ENCODE results near the gene MOCOS. TPM values are rescaled to one million over a fixed set of nuclear protein-coding genes. Genes with fewer than 3 reads are reported as not detected.
A peak's percentile ranks its signal among the peaks of the same experiment; 100 is the strongest.
"Not testable (repeated sequence)": the region's sequence is repeated elsewhere in the genome, so short reads cannot be mapped to it uniquely, and the experiment has no call there.

The MOCOS gene
- total RNA-seq, 1 experiment from 2014 or later, result 4.5 TPM

DNA sequence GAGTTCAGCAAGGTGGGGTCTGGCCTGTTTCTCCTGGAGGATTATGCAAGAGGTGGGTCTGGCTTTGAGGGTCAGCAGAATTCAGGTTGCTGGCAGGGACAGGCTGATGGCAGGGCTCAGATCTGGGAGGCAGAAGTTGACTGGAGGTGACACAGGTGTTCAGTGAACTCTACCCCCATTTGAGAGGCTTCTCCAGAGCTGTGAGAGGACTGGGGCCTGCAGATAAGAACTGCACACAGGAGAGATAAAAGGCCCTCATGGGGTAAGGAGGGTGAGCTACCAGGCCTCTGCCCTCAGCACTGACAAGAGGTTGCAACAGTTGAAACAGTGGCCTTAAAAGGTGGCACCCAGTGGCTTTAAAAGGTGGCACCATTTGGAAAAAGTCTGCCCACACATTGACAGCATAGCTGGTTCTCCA lies 13.1 kb downstream of the MOCOS start:
- no peak for DNase-seq (ENCODE audit: low read depth)

DNA sequence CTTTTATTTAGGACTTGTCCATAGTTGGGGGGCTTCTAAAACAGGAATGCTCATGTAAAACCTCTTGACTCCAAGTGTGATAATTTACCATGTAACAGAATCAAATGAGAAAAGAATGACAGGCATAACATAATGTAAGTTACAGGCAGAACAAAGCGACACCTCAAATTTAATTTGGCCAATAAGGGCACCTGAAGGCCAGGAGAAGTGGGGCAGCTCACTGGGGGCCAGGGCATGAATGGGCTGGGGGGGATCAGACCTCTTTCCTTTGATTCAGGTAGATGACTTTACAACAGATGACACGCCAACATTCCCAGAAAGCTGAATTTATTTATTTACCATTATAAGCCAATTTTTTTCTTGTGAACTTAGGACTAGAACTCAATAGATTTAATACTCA lies 14.5 kb downstream of the MOCOS start:
- no peak for DNase-seq (ENCODE audit: low read depth)

DNA sequence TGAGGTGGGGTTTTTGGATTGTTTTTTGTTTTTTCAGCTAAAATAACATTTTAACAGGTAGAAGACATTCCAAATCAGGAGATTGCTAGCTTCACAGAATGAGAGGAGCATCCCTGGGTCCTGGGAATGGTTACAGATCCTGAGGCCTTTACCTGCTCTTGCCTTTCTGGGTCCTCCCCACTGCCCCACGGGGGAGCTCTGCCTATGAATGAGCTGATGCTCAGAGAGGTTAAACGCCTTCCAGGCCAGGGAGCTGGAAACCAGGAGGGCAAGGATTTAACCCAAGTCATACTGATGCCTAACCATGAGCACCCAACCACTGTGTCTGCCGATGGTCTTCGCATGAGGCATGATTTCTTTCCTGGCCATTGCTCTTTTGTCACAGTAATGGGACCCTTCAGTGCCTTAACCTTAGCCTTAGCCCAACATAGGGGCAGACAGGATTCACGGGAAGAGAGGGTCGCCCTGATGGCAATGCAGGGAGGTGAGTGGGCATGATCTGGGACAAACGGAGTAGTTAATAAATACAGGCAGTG lies 16.1 kb downstream of the MOCOS start:
- DNase-seq (ENCODE audit: low read depth), result no peak

DNA sequence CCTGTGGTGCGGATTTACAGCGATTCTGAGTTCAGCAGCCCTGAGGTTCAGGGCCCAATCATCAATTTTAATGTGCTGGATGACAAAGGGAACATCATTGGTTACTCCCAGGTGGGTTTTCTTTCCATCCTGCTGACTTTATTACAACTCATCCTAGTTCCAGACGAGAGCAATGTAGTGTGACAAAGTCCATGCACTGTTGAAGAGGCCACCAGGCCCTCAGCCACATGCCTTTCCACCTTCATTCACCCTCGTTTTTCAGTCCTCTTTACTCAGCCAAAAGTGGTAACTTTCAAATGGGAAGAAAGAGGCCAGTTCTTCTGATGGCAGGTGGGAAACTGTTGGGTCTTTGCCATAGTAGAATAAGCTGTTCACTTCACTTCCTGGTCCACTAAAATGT lies 17.9 kb downstream of the MOCOS start:
- no peak for DNase-seq (ENCODE audit: low read depth)

DNA sequence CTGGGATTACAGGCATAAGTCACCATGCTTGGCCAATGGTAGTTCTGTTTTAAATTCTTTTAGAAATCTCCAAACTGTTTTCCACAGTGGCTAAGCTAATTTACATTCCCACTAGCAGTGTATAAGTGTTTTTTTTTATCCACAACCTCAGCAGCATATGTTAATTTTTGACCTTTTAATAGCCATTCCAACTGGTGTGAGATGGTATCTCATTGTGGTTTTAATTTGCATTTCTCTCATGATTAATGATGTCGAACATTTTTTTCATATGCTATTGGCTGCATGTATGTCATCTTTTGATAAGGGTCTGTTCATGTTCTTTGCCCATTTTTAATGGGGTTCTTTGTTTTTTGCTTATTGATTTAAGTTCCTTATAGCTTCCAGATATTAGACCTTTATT lies 20.0 kb downstream of the MOCOS start:
- no peak for DNase-seq (ENCODE audit: low read depth)

DNA sequence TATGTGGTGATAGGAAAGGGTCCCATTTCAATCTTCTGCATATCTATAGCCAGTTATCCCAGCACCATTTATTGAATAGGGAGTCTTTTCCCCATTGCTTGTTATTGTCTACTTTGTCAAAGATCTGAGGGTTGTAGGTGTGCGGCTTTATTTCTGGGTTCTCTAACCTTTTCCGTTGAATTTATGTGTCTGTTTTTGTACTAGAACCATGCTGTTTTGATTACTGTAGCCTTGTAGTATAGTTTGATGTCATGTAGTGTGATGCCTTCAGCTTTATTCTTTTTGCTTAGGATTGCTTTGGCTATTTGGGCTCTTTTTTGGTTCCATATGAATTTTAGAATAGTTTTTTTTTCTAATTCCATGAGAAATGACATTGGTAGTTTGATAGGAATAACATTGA lies 20.7 kb downstream of the MOCOS start:
- DNase-seq (ENCODE audit: low read depth), result not testable (repeated sequence)

DNA sequence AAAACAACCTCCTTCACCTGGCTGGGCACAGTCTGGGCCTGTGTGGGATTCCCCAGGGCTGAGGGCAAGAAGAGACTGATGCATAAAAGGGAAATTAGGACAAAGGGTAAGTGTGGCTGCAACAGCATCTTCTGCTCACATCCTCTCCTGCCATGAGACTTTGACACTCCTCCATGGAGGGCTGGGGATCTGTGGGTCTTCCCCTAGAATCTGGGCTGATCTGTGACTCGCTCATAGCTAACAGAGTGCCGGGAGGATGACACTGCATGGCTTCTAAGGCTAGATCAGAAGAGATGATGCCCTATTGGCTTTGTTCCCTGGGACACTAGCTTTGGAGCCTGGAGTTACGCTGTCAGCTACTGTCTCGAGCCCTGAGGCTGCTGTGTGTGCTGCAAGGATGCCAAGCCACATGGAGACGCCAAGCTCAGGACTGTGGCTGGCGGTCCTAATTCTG lies 24.3 kb downstream of the MOCOS start:
- DNase-seq (ENCODE audit: low read depth), result peak; percentile 28

DNA sequence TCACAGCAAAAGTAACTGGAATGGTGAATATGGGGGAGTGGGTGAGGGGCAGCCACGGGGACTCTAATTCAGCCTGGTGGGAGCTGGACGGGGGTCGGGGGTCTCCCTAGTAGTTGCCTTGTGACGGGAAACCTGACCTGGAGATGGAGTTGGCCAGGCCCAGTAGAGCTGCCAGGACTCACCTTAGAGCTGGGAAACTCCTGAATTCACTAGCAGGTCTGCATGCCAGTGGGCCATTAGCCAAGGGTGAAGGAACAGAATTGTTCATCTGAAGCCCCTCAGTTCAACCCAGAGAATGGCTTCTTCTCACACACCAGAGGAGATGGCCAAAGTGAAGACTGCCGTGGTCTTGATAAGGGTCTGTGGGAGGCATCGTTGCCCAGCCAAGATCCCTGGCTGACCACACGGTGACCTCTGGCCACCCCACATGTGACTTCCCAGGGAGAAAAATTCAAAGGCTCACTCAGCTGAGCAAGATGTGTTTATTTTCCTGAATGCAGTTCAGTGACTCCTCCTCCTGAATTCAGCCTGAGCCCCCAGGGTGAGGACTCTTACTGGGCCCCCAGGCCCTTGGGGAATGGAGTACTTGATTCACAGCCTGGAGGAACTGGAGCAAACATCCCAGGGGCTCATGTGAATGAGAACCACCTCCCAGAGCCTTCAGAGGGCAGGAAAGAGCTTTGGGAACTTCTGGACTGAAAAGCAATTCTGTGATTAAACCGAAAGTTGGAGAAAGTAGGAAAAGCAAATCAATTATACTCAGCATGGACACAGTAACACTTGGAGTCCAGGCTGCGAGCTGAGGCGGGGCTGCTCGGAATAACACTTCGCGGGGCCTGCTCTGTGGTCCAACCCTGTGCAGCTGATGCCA lies 25.2 kb downstream of the MOCOS start:
- DNase-seq (ENCODE audit: low read depth), result no peak

DNA sequence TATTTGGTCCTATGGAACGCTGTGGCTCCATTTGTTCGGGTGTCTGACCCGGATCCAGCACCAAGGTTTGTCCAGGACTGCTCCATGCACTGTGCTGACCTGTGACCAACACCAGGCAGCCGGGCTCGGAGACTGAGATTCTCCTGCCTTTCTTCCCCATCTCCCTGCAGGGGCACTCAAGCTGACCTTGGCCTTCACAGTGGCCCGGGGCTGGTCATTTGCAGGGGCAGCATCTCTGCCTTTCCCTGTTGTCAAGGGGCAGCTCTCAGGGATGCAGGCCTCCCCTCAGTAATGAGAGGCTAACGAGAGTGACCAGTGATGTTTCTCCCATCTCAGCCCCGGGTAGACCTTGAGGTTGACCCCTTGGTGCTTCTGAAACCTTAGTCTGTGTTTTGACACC lies 27.5 kb downstream of the MOCOS start:
- DNase-seq (ENCODE audit: low read depth), result no peak

DNA sequence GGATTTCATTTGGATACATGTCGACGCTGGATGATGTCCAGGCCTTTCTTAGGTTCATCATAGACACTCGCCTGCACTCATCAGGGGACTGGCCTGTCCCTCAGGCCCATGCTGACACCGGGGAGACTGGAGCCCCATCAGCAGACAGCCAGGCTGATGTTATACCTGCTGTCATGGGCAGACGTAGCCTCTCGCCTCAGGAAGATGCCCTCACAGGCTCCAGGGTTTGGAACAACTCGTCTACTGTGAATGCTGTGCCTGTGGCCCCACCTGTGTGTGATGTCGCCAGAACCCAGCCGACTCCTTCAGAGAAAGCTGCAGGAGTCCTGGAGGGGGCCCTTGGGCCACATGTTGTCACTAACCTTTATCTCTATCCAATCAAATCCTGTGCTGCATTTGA lies 28.3 kb downstream of the MOCOS start:
- no peak for DNase-seq (ENCODE audit: low read depth)

DNA sequence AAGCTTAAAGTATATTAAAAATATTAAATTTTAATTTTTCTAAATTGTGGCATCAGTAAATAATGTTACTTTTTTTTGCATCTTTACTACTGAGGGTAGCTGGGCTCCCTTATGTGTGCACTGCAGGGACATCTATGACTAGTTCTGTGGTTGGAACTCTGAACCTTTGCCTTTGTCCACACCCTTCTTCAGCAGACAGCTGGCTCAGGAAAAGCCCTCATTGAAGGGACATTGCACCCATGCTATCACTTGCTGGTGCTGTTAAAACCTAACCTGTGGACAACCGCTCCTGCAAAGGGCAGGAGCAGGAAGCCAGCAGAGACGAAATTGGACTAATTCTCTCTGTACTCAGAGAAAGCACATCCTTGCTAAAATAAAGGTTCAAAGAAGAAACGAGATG lies 30.1 kb downstream of the MOCOS start:
- DNase-seq (ENCODE audit: low read depth), result no peak

DNA sequence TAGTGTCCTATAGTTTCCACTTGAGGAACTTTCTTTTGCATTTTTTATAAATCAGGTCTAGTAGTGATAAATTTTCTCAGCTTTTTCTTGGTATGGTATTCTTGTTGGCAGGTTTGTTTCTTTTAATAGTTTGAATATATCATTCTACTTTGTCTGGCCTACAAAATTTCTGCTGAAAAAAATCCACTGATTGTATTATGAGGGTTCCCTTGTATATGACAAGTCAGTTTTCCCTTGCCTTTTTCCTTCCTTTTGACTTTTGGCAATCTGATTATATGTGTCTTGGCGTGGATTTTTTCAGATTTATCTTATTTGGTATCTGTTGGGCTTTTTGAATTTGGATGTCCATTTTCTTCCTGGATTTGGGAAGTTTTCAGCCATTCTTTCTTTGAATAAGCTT lies 41.9 kb downstream of the MOCOS start:
- no peak for DNase-seq (ENCODE audit: low read depth)

DNA sequence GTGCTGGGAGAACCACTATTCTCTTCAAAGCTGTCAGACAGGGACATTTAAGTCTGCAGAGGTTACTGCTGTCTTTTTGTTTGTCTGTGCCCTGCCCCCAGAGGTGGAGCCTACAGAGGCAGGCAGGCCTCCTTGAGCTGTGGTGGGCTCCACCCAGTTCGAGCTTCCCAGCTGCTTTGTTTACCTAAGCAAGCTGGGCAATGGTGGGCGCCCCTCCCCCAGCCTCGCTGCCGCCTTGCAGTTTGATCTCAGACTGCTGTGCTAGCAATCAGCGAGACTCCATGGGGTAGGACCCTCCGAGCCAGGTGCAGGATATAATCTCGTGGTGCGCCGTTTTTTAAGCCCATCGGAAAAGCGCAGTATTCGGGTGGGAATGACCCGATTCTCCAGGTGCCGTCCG lies 53.2 kb downstream of the MOCOS start:
- DNase-seq (ENCODE audit: low read depth), result not testable (repeated sequence)

DNA sequence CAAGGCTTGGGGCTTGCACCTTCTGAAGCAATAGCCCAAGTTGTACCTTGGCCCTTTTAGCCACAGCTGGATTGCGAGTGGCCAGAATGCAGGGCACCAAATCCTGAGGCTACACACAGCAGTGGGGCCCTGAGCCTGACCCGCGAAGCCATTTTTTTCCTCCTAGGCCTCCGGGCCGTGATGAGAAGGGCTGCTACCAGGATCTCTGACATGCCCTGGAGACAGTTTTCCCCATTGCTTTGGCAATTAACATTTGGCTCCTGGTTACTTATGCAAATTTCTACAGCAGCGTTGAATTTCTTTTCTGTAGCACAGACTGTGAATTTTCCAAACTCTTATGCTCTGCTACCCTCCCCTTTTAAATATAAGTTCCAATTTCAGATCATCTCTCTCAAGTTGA lies 54.5 kb downstream of the MOCOS start:
- DNase-seq (ENCODE audit: low read depth), result no peak

DNA sequence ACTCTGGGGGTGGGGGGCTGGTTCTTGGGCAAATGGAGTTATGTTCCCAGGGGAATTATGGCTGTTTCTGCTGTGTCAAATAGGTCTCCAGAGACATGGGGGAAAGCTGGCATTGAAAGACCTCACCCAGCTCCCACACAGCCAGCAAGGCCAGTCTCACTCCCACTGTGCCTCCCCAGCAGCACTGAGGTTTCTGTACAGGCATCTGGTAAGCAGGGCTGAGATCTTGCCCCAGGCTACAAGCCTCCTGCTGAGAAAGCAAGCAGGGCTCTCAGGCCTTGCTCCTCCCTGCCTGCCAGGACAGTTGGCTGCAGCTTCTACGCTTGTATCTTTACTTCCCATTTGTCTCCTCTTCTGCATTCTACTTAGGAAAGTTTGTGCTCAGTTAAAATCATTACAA lies 59.7 kb downstream of the MOCOS start:
- no peak for DNase-seq (ENCODE audit: low read depth)

DNA sequence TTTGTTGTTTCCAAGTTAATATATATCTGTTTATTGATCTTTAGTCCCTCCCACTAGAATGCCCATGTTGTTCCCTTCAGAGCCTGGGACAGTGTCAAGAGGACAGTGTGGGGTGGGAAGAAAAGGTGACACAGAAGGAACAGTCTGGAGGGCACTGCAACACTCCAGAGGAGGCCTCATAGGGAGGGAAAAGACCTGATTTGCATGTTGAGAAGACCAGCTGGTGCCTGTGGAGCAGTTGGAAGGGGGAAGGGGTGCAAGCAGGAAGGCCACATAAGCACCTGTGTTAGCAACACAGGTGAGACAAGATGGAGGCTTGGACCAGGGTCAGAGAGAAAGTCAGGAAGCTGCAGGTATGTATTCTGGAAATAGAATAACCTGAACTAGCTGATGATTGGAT lies 62.1 kb downstream of the MOCOS start:
- no peak for DNase-seq (ENCODE audit: low read depth)

DNA sequence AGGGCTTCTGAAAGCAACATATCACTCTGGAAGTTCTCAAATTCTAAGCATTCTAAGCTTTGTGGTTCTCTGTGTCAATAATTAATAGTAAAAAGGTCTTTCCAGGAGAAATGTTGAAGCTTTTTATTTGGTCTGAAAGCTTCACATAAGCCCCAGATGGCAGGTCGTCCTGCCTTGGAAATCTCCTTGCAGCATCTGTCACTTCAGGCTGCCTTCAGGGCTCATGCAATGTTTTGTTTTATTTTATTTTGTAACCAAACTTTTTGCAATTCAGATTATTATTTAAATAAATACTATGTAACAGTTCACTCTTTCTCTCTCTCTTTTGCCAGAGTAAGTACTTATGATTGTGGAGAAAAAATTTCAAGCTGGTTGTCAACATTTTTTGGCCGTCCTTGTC lies 63.5 kb downstream of the MOCOS start:
- DNase-seq (ENCODE audit: low read depth), result no peak

DNA sequence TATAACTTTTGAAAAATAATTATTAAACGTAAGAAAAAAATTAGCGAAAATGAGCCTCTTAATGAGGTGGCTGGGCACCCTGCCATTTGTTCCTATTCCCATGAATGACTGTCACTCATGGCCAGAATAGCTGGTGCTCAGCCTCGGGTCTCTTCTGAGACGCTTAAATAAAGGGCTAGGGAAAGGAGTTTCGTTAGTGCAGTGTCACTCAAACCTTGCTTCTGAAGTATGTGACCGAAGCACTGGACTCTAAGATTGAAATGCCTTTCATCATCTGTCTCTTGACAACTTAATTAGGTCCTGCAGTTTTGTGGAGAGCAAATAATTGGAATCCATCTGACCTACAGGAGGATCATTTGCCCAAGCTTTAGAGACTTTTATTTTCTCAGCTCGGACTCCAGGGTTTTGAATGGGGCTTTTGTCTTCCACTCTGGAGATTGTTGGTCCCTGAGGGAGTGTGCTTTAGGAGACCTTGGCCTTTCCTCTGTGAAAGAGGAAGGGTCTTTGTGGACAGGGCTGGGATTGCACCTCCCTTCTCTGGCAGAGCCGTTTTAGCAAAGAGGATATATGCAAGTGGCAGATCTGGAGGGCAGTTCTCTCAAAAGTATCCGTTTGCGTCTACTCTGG lies 67.9 kb downstream of the MOCOS start:
- DNase-seq (ENCODE audit: low read depth), result no peak

DNA sequence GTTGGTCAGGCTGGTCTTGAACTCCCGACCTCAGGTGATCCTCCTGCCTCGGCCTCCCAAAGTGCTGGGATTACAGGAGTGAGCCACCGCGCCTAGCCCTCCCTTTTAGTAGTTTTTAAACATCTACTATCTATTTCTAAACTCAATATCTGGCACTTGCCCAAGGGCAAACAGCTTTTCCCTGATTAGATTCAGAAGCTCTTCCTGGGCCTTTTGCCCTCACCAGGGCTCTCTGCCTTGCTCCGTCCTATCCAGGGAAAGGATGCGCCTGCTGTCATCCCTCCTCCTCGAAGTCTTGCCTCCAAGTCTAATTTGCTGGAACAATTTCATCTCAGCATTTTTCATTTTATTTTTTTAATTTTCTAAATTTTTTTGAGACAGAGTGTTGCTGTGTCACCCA lies 68.8 kb downstream of the MOCOS start:
- no peak for DNase-seq (ENCODE audit: low read depth)

DNA sequence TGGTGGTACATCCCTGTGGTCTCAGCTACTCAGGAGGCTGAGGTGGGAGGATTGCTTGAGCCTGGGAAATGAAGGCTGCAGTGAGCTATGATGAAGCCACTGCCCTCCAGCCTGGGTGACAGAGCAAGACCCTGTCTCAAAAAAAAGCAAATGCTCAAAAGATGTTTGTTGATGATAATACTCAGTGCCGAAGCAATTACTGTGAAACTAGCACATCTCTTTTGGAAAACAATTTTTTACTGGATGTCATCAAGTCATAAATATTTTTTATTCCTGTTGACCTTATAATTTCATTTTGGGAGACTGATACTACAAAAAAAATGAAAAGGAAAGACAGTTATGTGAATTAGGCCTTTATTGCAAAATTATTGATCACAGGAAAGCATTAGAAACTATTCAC lies 75.7 kb downstream of the MOCOS start:
- DNase-seq (ENCODE audit: low read depth), result no peak

DNA sequence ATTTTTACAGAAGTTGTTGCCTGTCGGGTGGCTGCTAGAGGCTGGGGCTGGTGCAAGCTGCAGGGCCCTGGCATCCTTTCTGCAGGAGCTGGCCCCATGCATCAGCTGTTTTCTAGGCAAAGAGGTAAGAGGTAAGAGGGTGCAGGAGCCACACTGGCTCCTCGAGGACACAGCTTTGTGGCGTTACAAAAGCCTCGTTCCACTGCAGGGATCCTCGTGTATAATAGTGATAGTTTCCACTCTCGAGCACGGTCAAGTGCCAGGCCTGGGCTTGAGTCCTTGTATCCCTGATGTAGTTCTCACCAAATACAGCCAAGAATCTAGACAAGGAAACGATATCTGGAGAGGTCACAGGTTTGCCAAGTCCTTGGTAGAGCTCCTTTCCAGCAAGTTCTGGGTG lies 77.0 kb downstream of the MOCOS start:
- no peak for DNase-seq (ENCODE audit: low read depth)

DNA sequence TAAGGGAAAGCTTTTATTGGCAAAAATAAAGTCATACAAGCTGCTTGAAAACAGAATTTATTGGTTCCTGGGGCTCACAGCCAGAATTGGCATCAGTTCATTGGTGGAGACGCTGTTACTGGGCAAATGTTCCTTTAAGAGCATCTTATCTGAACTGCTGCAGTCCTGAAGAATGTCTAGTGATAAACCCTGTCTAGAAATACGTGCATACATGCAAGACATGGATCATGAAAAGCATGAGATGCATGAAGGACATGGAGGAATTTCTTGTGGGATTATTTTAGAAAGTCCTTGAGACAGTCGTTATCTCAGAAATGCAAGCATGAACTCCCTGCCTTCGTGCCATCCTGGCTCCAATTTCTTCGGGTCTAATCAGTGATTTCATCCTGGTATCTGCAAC lies 77.7 kb downstream of the MOCOS start:
- DNase-seq (ENCODE audit: low read depth), result no peak

DNA sequence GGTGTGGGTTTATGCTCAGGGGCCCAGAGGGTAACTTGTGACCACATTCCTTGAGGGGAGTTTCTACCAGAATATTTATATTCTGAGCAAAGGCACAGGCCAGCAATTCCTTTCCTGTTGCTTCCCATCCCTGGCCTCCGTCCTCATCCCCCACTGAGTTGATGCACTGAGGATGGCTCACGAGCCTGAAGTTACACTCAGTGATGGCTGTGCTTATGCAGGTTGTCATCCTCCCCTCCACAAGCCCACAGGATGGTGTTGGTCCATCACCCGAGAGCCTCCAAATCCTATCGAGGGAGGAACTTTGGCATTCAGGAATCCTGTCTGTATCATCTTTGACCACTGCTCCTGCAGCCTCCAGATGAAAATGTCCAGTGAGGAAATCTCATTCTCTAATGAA lies 81.9 kb downstream of the MOCOS start:
- DNase-seq (ENCODE audit: low read depth), result no peak
